Thoracic aorta (tissue), 2 donors: ENCODE results near the gene MTHFD1L. TPM values are rescaled to one million over a fixed set of nuclear protein-coding genes. Genes with fewer than 3 reads are reported as not detected.
"Not testable (repeated sequence)": the region's sequence is repeated elsewhere in the genome, so short reads cannot be mapped to it uniquely, and the experiment has no call there.

Experiments
- ATAC-seq: fragments of 150-250 bp; one replicate; pipeline ENCODE4 v1.8.0; 2017; ENCODE audit warnings: low read depth; ENCODE audit not compliant: insufficient number of reproducible peaks, low FRiP score
- DNase-seq: peaks from one replicate; pipeline ENCODE4 v3.0.0-alpha.2; 2020; ENCODE audit warnings: low spot score
- H3K27ac ChIP-seq, 2 donors: fragments of 200-600 bp; sonication (generic); 1 replicate in 1 of 2; 2 replicates in 1 of 2; pipeline ENCODE4 v1.5.1; 2016; ENCODE audit warnings: mild to moderate bottlenecking in 2 of 2, moderate library complexity in 2 of 2
- H3K27me3 ChIP-seq: fragments of 200-600 bp; sonication (generic); replicated peaks from 2 replicates; pipeline ENCODE4 v1.6.0; 2016; ENCODE audit warnings: mild to moderate bottlenecking; ENCODE audit not compliant: insufficient read depth
- H3K36me3 ChIP-seq: fragments of 200-600 bp; sonication (generic); one replicate; pipeline ENCODE4 v1.5.1; 2016
- H3K4me1 ChIP-seq, 2 donors: fragments of 200-600 bp; sonication (generic); 1 replicate in 1 of 2; 2 replicates in 1 of 2; pipeline versions ENCODE4 v1.5.1 to v1.6.0; 2016; ENCODE audit warnings: low read depth in 2 of 2, mild to moderate bottlenecking in 1 of 2; ENCODE audit not compliant: control insufficient read depth in 1 of 2
- H3K4me3 ChIP-seq: fragments of 200-600 bp; sonication (generic); 2 replicates; pipeline ENCODE4 v1.5.1; 2016; ENCODE audit warnings: mild to moderate bottlenecking
- H3K9me3 ChIP-seq: fragments of 200-600 bp; sonication (generic); 2 replicates; pipeline ENCODE4 v1.5.1; 2016
- CTCF ChIP-seq: fragments of 200-600 bp; sonication (generic); IDR thresholded peaks from one replicate; pipeline ENCODE4 v1.5.1; 2019; ENCODE audit warnings: antibody characterized with exemption
- total RNA-seq, 2 donors: library from RNA; depleted of rRNA; stranded (reverse); fragments of >200 nt; gene quantifications; one replicate each; pipeline versions ENCODE4 v1.1.0 to v1.2.3, GENCODE V29; 2016

MTHFD1L gene
- total RNA-seq, 2 donors from 2014 or later: 52.8 to 77.3 TPM

DNA sequence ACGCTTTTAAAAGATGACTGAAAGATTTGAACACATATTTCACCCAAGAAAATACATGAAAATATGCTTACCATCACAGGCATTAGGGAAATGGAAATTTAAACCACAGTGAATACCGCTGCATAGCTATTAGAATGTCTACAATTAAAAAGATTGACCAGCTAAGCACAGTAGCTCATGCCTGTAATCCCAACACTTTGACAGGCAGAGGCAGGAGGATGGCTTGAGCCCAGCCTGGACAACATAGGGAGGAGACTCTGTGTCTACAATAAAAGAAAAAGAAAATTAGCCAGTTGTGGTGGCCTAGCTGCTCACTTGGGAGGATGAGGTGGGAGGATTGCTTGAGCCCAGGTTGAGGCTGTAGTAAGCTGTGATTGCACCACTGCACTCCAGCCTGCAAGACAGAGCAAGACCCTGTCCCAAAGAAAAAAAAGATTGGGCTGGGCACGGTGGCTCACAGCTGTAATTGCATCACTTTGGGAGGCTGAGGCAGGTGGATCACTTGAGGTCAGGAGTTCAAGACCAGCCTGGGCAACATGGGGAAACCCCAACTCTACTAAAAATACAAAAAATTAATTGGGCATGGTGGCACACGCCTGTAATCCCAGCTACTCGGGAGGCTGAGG lies 210.5 kb downstream of the MTHFD1L start:
- ATAC-seq (no peak), DNase-seq (no peak)
- H3K27me3 ChIP-seq: no peaks in the 10 kb centered on the region
- H3K4me1 ChIP-seq: peaks cover 0 to 6% of the 10 kb centered on the region in 2 donors
- no peak overlapping the region for H3K27ac ChIP-seq
- H3K4me3 ChIP-seq: no peak overlapping the region
- no peaks in the 10 kb centered on the region for H3K36me3 ChIP-seq
- no peaks in the 10 kb centered on the region for H3K9me3 ChIP-seq
- TF ChIP-seq CTCF: no peak

DNA sequence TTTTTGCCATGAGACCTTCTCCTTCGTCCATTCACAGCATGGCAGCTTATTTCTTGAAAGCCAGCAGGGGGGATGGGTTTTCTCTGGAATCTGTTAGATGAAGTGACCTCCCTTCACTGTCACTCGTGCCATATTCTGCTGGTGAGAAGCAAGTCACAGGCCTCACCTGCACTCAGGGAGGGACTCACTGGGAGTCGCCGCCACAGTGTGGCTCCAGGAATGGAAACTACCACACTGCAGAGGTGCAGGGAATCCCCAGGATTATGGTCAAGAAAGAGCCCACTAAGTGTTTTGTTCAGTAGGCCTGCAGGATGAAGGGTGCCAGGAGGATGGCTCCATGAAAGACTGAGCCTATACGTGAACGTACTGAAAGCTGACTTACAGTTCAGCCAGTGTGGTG lies 213.2 kb downstream of the MTHFD1L start:
- H3K4me1 ChIP-seq: no peaks in the 10 kb centered on the region
- H3K27me3 ChIP-seq: no peaks in the 10 kb centered on the region
- DNase-seq: no peak
- no peaks in the 10 kb centered on the region for H3K9me3 ChIP-seq
- no peak overlapping the region for H3K27ac ChIP-seq
- no peaks in the 10 kb centered on the region for H3K36me3 ChIP-seq
- H3K4me3 ChIP-seq: no peak overlapping the region
- TF ChIP-seq CTCF: no peak
- ATAC-seq: no peak

DNA sequence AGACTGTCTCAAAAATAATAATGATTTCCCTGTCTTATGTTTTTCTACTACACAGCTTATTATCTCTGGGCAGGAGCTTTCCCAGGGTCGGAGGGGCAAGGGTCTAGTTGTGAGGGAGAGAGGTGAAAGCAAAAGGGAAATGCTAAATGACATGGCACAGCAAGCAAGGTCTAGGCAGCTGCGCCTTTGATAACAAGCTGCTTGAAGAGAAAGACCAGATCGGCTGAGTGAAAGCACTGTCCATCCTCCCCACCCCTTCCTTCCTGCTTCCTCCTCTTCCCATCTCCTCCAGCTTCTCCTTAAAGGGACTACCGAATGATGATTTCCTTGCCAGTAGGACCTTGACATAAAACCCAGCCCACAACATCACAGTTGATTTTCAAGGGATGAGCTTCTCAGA lies 216.2 kb downstream of the MTHFD1L start:
- H3K9me3 ChIP-seq: no peaks in the 10 kb centered on the region
- no peak overlapping the region for H3K27ac ChIP-seq
- no peak for TF ChIP-seq CTCF
- DNase-seq: no peak
- no peaks in the 10 kb centered on the region for H3K27me3 ChIP-seq
- H3K4me1 ChIP-seq: no peaks in the 10 kb centered on the region
- no peaks in the 10 kb centered on the region for H3K36me3 ChIP-seq
- ATAC-seq: no peak
- no peak overlapping the region for H3K4me3 ChIP-seq

- no peak for DNase-seq
- Histone ChIP-seq H3K4me3 (no peak overlapping the region), H3K27ac (no peak overlapping the region), H3K4me1 (no peaks in the 10 kb centered on the region), H3K27me3 (no peaks in the 10 kb centered on the region), H3K36me3 (no peaks in the 10 kb centered on the region), H3K9me3 (no peaks in the 10 kb centered on the region)
- ATAC-seq: no peak
- TF ChIP-seq CTCF: no peak
Measured at GRCh38 chr6:151082079-151082478, 216.6 kb downstream of the MTHFD1L start.

DNA sequence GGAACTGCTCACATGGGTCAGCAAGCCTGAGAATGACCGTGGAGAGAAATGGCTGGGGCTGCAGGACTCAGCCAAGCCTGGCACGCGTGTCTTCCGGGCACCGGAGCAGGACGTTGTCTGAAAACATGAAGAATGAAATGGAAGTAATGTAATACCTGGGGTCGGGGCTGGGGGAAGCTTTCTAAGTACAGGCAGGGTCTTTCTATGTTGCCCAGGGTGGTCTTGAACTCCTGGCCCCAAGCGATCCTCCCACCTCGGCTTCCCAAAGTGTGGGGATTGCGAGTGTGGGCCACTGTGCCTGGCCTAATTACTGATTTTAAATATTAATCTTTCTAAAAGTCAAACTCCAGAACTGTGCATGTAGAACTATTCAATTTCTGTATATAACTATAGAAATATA lies 218.8 kb downstream of the MTHFD1L start:
- Histone ChIP-seq H3K27me3 (no peaks in the 10 kb centered on the region), H3K4me1 (no peaks in the 10 kb centered on the region), H3K9me3 (no peaks in the 10 kb centered on the region), H3K4me3 (no peak overlapping the region), H3K36me3 (no peaks in the 10 kb centered on the region), H3K27ac (no peak overlapping the region)
- ATAC-seq (no peak), DNase-seq (no peak)
- no peak for TF ChIP-seq CTCF

DNA sequence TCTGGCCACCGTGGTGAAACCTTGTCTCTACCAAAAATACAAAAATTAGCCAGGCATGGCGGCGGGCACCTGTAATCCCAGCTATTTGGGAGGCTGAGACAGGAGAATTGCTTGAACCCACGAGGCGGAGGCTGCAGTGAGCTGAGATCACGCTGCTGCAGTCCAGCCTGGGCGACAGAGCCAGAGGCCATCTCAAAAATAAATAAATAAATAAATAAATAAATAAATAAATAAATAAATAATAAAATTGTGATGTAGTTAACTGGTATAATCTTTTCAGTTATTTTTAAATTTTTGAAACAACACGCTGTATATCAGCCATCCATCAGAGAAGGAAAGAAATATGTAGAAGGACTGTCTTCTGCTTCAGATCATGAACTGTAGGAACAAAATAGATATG lies 221.6 kb downstream of the MTHFD1L start:
- H3K4me3 ChIP-seq, H3K36me3 ChIP-seq, DNase-seq, ATAC-seq, H3K27me3 ChIP-seq, H3K4me1 ChIP-seq, H3K9me3 ChIP-seq, H3K27ac ChIP-seq: not testable (repeated sequence)
